Panc1 (cell line): ENCODE measurements around the gene MRPS22. TPM values are rescaled to one million over a fixed set of nuclear protein-coding genes. Genes with fewer than 3 reads are reported as not detected.

Experiments used
- ATAC-seq: fragments of 200-7000 bp; cut with Tn5 transposase; 2 replicates; pipeline ENCODE4 v1.9.1; 2020; ENCODE audit warnings: mild to moderate bottlenecking, moderate library complexity
- BruUV-seq: library from RNA; stranded (reverse); fragments of 400-500 nt; replicated peaks from 2 replicates; lab custom pipeline; 2021; lab: Mats Ljungman, UMichigan
- CTCF ChIA-PET: fragments of 300-600 bp; sonication (Branson Sonifier 250); formaldehyde crosslinking; loops from one replicate; lab custom pipeline; 2022; ENCODE audit warnings: antibody characterized with exemption; lab: Charles Lee
- POLR2A ChIA-PET: fragments of 300-600 bp; sonication (Branson Sonifier 250); formaldehyde crosslinking; loops from one replicate; lab custom pipeline; 2022; ENCODE audit warnings: antibody characterized with exemption; lab: Charles Lee
- DNase-seq: peaks from one replicate; pipeline ENCODE4 v3.0.0-alpha.2; 2010; ENCODE audit warnings: low read depth, low spot score
- H3K27ac ChIP-seq: 2 replicates; pipeline ENCODE4 v1.5.1; 2011; ENCODE audit warnings: mild to moderate bottlenecking, low read length, inconsistent platforms
- H3K27me3 ChIP-seq: fragments of 200-500 bp; sonication (Bioruptor generic); 2 replicates; pipeline ENCODE4 v1.6.0; 2014; ENCODE audit warnings: low read length, inconsistent platforms; ENCODE audit not compliant: control insufficient read depth, insufficient read depth
- H3K36me3 ChIP-seq: fragments of 200-500 bp; sonication (Bioruptor generic); 2 replicates; pipeline ENCODE4 v1.5.1; 2014; ENCODE audit warnings: inconsistent platforms, mild to moderate bottlenecking, low read length, moderate library complexity; ENCODE audit not compliant: control insufficient read depth, insufficient read depth
- H3K4me1 ChIP-seq: 2 replicates; pipeline ENCODE4 v1.5.1; 2011; ENCODE audit warnings: inconsistent platforms, mild to moderate bottlenecking, low read length, moderate library complexity; ENCODE audit not compliant: control insufficient read depth, insufficient read depth
- H3K4me3 ChIP-seq, 2 experiments: 2 replicates each; pipeline ENCODE4 v1.5.1; 2011 to 2012; ENCODE audit warnings: low read depth in 2 of 2, low read length in 2 of 2, mild to moderate bottlenecking in 2 of 2, inconsistent platforms in 1 of 2, moderate library complexity in 1 of 2
- H3K9me3 ChIP-seq: fragments of 200-500 bp; sonication (Bioruptor generic); 2 replicates; pipeline ENCODE4 v1.5.1; 2014; ENCODE audit warnings: low read depth, mild to moderate bottlenecking, inconsistent platforms, low read length, moderate library complexity; ENCODE audit not compliant: control insufficient read depth, insufficient read depth
- CTCF ChIP-seq: fragments of 450-650 bp; IDR thresholded peaks from 2 replicates; pipeline ENCODE4 v1.5.1; 2017; ENCODE audit warnings: mild to moderate bottlenecking
- POLR2AphosphoS5 ChIP-seq: IDR thresholded peaks from 2 replicates; pipeline ENCODE4 v1.6.1; 2012; ENCODE audit warnings: mild to moderate bottlenecking, low read depth, low read length, moderate library complexity
- REST ChIP-seq, 2 experiments: IDR thresholded peaks; 2 replicates each; pipeline ENCODE4 v1.6.1; 2011 to 2012; ENCODE audit warnings: low read depth in 2 of 2, control low read depth in 1 of 2, low read length in 1 of 2, mild to moderate bottlenecking in 1 of 2, moderate library complexity in 1 of 2; ENCODE audit not compliant: insufficient read depth in 1 of 2
- SIN3A ChIP-seq: IDR thresholded peaks from 2 replicates; pipeline ENCODE4 v1.6.1; 2012; ENCODE audit warnings: low read depth, mild to moderate bottlenecking, low read length, moderate library complexity, borderline replicate concordance; ENCODE audit not compliant: insufficient read depth
- TCF7L2 ChIP-seq: IDR thresholded peaks from 2 replicates; pipeline ENCODE4 v1.6.1; 2011; ENCODE audit warnings: mild to moderate bottlenecking, low read depth, low read length, inconsistent platforms
- in situ Hi-C: cut with HindIII; loops from 2 replicates; pipeline ENCODE4 v1.10.0; 2016; ENCODE audit warnings: low sequenced_read_pairs, low pct_unique_long_range_greater_than_20kb
- intact Hi-C: fragments of 100-400 bp; cut with micrococcal nuclease; formaldehyde crosslinking; loops from one replicate; pipeline ENCODE4 v1.10.0; 2022; ENCODE audit not compliant: unreplicated experiment
- total RNA-seq: library from RNA; stranded (reverse); gene quantifications from one replicate; pipeline ENCODE4 v1.2.1, GENCODE V29; 2021; ENCODE audit not compliant: unreplicated experiment

The MRPS22 gene
- total RNA-seq, 1 experiment from 2014 or later, result 61.9 TPM

GRCh38 chr3:139327861-139328260, 16.0 kb upstream of the MRPS22 start:
- intact Hi-C loops, result loop anchor here (2.0 kb wide), 1 partner anchor 215 kb away; no protein-coding TSS in a partner anchor
- ChIA-PET CTCF (no interaction called here), POLR2A (no interaction called here)
- Histone ChIP-seq H3K27me3 (no peaks in the 10 kb centered on the region; the same call in 1 of the 2 replicates), H3K36me3 (no peaks in the 10 kb centered on the region), H3K27ac (peak overlapping the region; percentile 55; the same call in 1 of the 2 replicates), H3K9me3 (no peaks in the 10 kb centered on the region), H3K4me3 (no peak overlapping the region), H3K4me1 (peaks cover 7% of the 10 kb centered on the region)
- DNase-seq (no peak), ATAC-seq (no peak)
- no peak for TF ChIP-seq TCF7L2
- no peak for TF ChIP-seq REST (IDR thresholded peaks at IDR 0.05; ENCODE audit: insufficient read depth in 1 of 2, low read depth in 2 of 2, low read length in 1 of 2)
- TF ChIP-seq SIN3A, result no peak
- TF ChIP-seq CTCF, result no peak
- no peak for TF ChIP-seq POLR2AphosphoS5
- in situ Hi-C loops, result no loop called here
- no TSS peak for BruUV-seq

- POLR2A ChIA-PET, result no interaction called here
- TF ChIP-seq POLR2AphosphoS5 (no peak), TCF7L2 (no peak), SIN3A (no peak), CTCF (no peak), REST (IDR thresholded peaks at IDR 0.05; ENCODE audit: insufficient read depth in 1 of 2, low read depth in 2 of 2, low read length in 1 of 2) (no peak)
- no peak for ATAC-seq
- H3K36me3 ChIP-seq, result no peaks in the 10 kb centered on the region
- H3K9me3 ChIP-seq, result no peaks in the 10 kb centered on the region
- H3K4me1 ChIP-seq, result peaks cover 7% of the 10 kb centered on the region
- in situ Hi-C loops, result no loop called here
- no peak overlapping the region for H3K4me3 ChIP-seq
- H3K27me3 ChIP-seq, result no peaks in the 10 kb centered on the region; the same call in 1 of the 2 replicates
- H3K27ac ChIP-seq, result peak overlapping the region; percentile 71; the same call in 1 of the 2 replicates
- intact Hi-C loops, result loop anchor here (2.0 kb wide), 1 partner anchor 216 kb away; no protein-coding TSS in a partner anchor
- DNase-seq, result no peak
- CTCF ChIA-PET, result interaction anchor here (1.2 kb wide), 1 partner anchor 217 kb away, joined by 15 read pairs; no protein-coding TSS in a partner anchor
- no TSS peak for BruUV-seq
These were observed 15.5 kb upstream of the MRPS22 start for GRCh38 chr3:139328356-139328755.
